ENCODE data around the gene TTC7B. TPM values are rescaled to one million over a fixed set of nuclear protein-coding genes. Genes with fewer than 3 reads are reported as not detected.

Gene TTC7B
- total and polyA plus RNA-seq, 2 donors (not counting 1 experiment from before 2014, with no cell fraction given) = 18.8 to 37.5 TPM

DNA sequence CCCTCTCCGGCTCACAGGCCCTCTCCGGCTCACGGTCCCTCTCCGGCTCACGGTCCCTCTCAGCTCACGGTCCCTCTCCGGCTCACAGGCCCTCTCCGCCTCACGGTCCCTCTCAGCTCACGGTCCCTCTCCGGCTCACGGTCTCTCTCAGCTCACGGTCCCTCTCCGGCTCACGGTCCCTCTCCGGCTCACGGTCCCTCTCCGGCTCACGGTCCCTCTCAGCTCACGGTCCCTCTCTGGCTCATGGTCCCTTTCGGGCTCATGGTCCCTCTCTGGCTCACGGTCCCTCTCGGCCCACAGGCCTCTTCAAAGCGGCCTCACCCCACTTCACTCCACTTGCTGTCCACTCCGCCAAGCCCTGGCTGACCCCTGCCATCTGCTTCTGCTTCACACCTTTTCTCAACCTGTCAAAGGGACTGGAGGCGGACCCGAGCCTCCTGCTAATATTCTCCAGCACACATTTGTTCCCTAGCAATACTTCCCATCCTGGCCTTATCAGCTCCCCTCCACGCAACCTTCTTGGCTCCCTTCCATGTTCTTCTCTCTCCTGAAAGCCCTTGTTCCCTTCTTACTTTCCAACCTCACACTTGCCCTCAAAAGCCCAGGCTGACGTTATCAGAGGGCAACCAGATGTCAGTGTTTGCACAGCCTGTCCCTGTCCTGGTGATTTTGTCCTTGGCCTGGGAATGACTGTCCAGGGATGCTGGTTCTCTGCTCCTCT, 242.7 kb downstream of the TTC7B start:
- peaks cover 2% of the 10 kb centered on the region for H3K36me3 ChIP-seq (ENCODE audit: control insufficient read depth, insufficient read depth, low read length)
- no peaks in the 10 kb centered on the region for H4K20me1 ChIP-seq (ENCODE audit: control insufficient read depth, extremely low read depth, insufficient read depth, low read length)
- H3K9ac ChIP-seq (ENCODE audit: insufficient read depth, low read length) = no peak overlapping the region
- DNase-seq (ENCODE audit: low read depth in 2 of 2) = no peak
- no peaks in the 10 kb centered on the region for H3K79me2 ChIP-seq (ENCODE audit: control insufficient read depth, insufficient read depth, low read length)
- no peak overlapping the region for H2AFZ ChIP-seq (ENCODE audit: low read length)
- no peak overlapping the region for H3K27ac ChIP-seq (ENCODE audit: insufficient read depth, low read length)
- no peaks in the 10 kb centered on the region for H3K27me3 ChIP-seq (ENCODE audit: control insufficient read depth, insufficient read depth, low read length)
- no peak overlapping the region for H3K4me2 ChIP-seq (ENCODE audit: extremely low read depth, insufficient read depth, low read length)
- TF ChIP-seq EZH2 (IDR thresholded peaks at IDR 0.05; ENCODE audit: low read length, missing control alignments) (no peak), CTCF (conservative IDR thresholded peaks at IDR 0.05 in 1 of 2, IDR thresholded peaks at IDR 0.05 in 1 of 2; ENCODE audit: low read depth in 1 of 2, low read length in 2 of 2) (no peak)
- no peaks in the 10 kb centered on the region for H3K9me3 ChIP-seq (ENCODE audit: control insufficient read depth, insufficient read depth, low read depth, low read length)
- no peaks in the 10 kb centered on the region for H3K4me1 ChIP-seq (ENCODE audit: control insufficient read depth, extremely low read depth, insufficient read depth, low read length)
- H3K4me3 ChIP-seq (replicated peaks in 1 of 4; ENCODE audit: control extremely low read depth in 1 of 4, insufficient read depth in 1 of 4, low read depth in 3 of 4, low read length in 4 of 4) = no peak overlapping the region

DNA sequence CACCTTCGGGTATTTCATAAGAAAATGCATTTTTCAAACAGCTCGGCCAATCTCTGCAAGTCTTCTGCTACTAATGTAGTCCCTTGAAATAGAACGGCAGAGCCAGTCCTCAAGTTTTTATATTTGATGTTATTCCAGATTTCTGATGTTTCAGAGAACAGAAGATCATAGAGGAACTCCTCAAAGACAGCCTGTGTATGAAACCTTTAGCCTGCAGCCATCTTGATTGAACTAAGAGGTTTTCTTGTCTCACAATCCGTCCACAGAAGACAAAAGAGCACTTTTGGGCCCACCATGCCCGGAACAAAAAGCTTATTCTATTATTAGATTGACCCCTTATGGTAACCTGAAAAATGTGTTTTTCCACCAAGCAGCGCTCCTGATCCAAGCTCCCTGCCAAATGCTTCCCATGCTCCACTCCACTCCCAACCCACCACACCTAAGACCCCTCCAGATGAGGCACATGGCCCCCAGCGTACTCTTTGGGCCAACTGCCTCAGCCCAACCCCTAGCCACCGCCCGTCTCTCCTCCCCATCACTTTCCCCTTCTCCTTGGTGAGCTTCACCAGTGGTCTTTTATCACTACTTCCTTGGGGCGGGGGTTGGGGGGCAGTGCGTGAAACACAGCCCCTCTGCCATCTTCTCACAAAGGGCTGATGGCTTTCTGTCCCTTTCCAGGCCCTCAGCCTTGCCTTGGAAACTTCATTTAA, 243.6 kb downstream of the TTC7B start:
- Histone ChIP-seq H3K4me3 (replicated peaks in 1 of 4; ENCODE audit: control extremely low read depth in 1 of 4, insufficient read depth in 1 of 4, low read depth in 3 of 4, low read length in 4 of 4) (no peak overlapping the region), H2AFZ (ENCODE audit: low read length) (no peak overlapping the region), H3K9me3 (ENCODE audit: control insufficient read depth, insufficient read depth, low read depth, low read length) (no peaks in the 10 kb centered on the region), H3K4me1 (ENCODE audit: control insufficient read depth, extremely low read depth, insufficient read depth, low read length) (no peaks in the 10 kb centered on the region), H3K27me3 (ENCODE audit: control insufficient read depth, insufficient read depth, low read length) (no peaks in the 10 kb centered on the region), H3K9ac (ENCODE audit: insufficient read depth, low read length) (no peak overlapping the region), H4K20me1 (ENCODE audit: control insufficient read depth, extremely low read depth, insufficient read depth, low read length) (no peaks in the 10 kb centered on the region), H3K36me3 (ENCODE audit: control insufficient read depth, insufficient read depth, low read length) (no peaks in the 10 kb centered on the region), H3K4me2 (ENCODE audit: extremely low read depth, insufficient read depth, low read length) (no peak overlapping the region), H3K79me2 (ENCODE audit: control insufficient read depth, insufficient read depth, low read length) (no peaks in the 10 kb centered on the region), H3K27ac (ENCODE audit: insufficient read depth, low read length) (no peak overlapping the region)
- no peak for TF ChIP-seq CTCF (conservative IDR thresholded peaks at IDR 0.05 in 1 of 2, IDR thresholded peaks at IDR 0.05 in 1 of 2; ENCODE audit: low read depth in 1 of 2, low read length in 2 of 2)
- TF ChIP-seq EZH2 (IDR thresholded peaks at IDR 0.05; ENCODE audit: low read length, missing control alignments) = no peak
- no peak for DNase-seq (ENCODE audit: low read depth in 2 of 2)

- TF ChIP-seq EZH2 (IDR thresholded peaks at IDR 0.05; ENCODE audit: low read length, missing control alignments) = no peak
- TF ChIP-seq CTCF (conservative IDR thresholded peaks at IDR 0.05 in 1 of 2, IDR thresholded peaks at IDR 0.05 in 1 of 2; ENCODE audit: low read depth in 1 of 2, low read length in 2 of 2) = no peak
- Histone ChIP-seq H2AFZ (ENCODE audit: low read length) (no peak overlapping the region), H3K79me2 (ENCODE audit: control insufficient read depth, insufficient read depth, low read length) (no peaks in the 10 kb centered on the region), H3K36me3 (ENCODE audit: control insufficient read depth, insufficient read depth, low read length) (no peaks in the 10 kb centered on the region), H3K27ac (ENCODE audit: insufficient read depth, low read length) (no peak overlapping the region), H3K9ac (ENCODE audit: insufficient read depth, low read length) (no peak overlapping the region), H3K9me3 (ENCODE audit: control insufficient read depth, insufficient read depth, low read depth, low read length) (no peaks in the 10 kb centered on the region), H3K4me1 (ENCODE audit: control insufficient read depth, extremely low read depth, insufficient read depth, low read length) (no peaks in the 10 kb centered on the region), H4K20me1 (ENCODE audit: control insufficient read depth, extremely low read depth, insufficient read depth, low read length) (no peaks in the 10 kb centered on the region), H3K4me2 (ENCODE audit: extremely low read depth, insufficient read depth, low read length) (no peak overlapping the region), H3K27me3 (ENCODE audit: control insufficient read depth, insufficient read depth, low read length) (no peaks in the 10 kb centered on the region), H3K4me3 (replicated peaks in 1 of 4; ENCODE audit: control extremely low read depth in 1 of 4, insufficient read depth in 1 of 4, low read depth in 3 of 4, low read length in 4 of 4) (no peak overlapping the region)
- DNase-seq (ENCODE audit: low read depth in 2 of 2) = no peak
Measured at GRCh38 chr14:90571149-90571947, 244.9 kb downstream of the TTC7B start.

Data from fibroblast of lung (primary cell).